GM12865 (cell line): Measurements from ENCODE around the gene STX2.
A peak's percentile ranks its signal among the peaks of the same experiment; 100 is the strongest.
"Not testable (repeated sequence)": the region's sequence is repeated elsewhere in the genome, so short reads cannot be mapped to it uniquely, and the experiment has no call there.

Experiments used
- DNase-seq: peaks from one replicate; pipeline ENCODE4 v3.0.0; 2010; ENCODE audit warnings: low read depth
- H3K4me3 ChIP-seq: 2 replicates; pipeline ENCODE4 v1.5.1; 2011; ENCODE audit warnings: mild to moderate bottlenecking, low read depth, low read length, control low read depth
- CTCF ChIP-seq: IDR thresholded peaks from 2 replicates; pipeline ENCODE4 v1.5.1; 2011; ENCODE audit warnings: low read length, control low read depth, low read depth, inconsistent platforms; ENCODE audit not compliant: insufficient read depth; ENCODE audit errors: missing control alignments

STX2 gene

DNA sequence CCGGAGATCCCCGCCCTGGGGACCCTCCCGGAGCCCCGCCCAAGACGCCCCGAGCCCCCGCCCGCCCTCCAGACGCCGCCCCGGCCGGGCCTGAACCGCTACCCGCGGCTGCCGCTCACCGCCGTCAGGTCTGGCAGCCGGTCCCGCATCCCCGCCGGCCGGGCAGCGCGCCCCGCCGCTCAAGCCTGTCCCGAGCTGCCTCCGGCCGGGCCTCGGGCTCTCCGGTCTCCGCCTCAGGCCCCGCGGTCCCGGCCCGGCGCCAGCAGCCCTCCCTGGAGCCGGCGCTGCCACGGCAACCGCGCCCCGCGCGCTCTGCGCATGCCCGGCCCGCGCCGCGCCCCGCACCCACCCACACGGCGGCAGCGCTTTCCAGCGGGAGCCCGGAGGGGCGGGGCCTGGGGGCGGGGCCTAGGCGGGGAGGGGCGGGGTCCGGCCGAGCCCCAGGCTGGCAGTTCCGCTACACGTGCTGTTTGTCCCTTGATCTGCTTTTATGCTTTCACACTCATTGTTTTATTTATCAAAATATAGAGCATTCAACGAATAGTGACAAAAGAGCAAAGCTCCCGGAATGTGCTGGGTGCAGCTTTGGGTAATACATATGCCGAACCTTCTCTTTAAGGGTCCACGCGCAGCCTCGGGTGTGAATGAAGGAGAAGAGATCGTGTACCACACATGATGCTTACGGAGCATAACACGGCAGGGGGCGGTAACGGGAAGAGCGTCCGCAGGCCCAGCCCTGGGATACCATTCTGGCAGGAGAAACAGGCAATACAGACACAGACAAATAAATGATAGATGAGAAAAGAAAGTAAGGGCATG is at the start of gene STX2:
Gene STX2, minus strand, starts transcription at position 300 of the 819 bp plus-strand sequence. Its CDS starts 151 bp downstream, at position 149.
- peak; percentile 85 for DNase-seq
- no peak for TF ChIP-seq CTCF
- H3K4me3 ChIP-seq = peak within 1 kb of the TSS; percentile 65

DNA sequence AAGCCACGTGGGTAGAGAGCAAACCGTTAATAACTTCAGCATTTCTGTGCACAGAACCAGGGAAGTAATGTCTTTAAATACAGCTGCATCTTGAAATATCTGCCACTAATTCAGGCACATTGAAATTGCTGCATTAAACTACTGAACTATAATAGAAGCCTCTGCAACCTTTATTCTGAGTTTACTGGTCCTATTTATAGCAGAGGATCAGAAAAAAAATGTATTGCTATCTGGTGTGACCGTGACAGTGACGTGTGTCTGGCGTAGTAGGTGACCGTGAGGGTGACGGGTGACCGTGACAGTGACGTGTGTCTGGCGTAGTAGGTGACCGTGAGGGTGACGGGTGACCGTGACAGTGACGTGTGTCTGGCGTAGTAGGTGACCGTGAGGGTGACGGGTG is 48.1 kb upstream of the STX2 start:
- H3K4me3 ChIP-seq, DNase-seq: not testable (repeated sequence)

- H3K4me3 ChIP-seq = no peak overlapping the region
- no peak for TF ChIP-seq CTCF
- no peak for DNase-seq
These were observed 42.5 kb upstream of the STX2 start for GRCh38 chr12:130881548-130881947.

DNA sequence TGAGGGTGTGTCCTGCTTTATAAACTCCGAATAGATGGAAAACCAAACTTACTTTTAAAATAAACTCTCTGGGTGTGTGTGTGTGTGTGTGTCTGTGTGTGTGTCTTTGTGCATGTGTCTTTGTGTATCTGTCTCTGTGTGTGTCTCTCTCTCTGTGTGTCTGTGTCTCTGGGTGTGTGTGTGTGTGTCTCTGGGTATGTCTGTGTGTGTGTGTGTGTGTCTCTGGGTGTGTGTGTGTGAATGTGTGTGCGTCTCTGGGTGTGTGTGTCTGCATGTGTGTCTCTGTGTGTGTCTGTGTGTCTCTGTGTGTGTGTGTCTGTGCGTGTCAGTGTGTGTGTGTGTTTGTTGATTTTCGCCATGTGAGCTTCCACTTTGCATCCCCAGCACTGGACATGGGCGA is 42.0 kb upstream of the STX2 start:
- no peak overlapping the region for H3K4me3 ChIP-seq
- no peak for DNase-seq
- no peak for TF ChIP-seq CTCF

GRCh38 chr12:130880411-130880885 is 41.4 kb upstream of the STX2 start:
- TF ChIP-seq CTCF = no peak
- peak; percentile 63 for DNase-seq
- peak overlapping the region; percentile 45 for H3K4me3 ChIP-seq

DNA sequence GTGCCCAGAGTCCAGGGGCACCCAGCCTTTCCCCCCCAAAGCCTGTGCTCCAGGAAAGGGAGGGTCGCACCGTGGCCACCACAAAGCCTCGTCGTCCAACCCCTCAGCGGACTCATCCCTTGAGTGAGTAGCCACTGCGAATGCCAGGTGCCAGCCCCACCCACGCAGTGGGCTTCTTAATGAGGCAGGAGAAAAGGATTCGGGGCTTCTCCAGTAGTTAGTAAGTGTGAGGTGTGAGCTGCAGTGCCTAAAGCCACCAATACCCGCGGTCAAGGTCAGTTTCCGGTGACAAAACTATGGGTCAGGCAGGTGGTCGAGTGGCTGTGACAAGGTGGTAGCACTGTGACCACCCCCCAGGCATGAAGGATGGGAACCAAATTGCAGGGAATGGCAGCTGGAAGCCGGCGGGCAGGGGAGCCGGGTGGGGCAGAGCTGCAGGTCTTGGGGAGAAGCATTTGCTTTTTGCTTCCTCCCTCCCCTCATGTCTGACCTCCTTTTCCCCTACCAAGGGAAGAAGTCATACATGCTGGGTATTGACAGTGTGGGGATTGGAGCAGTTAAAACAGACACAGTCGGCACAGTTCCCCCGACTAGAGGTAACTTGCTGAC is 40.8 kb upstream of the STX2 start:
- TF ChIP-seq CTCF = no peak
- peak; percentile 55 for DNase-seq
- peak overlapping the region; percentile 45 for H3K4me3 ChIP-seq

DNA sequence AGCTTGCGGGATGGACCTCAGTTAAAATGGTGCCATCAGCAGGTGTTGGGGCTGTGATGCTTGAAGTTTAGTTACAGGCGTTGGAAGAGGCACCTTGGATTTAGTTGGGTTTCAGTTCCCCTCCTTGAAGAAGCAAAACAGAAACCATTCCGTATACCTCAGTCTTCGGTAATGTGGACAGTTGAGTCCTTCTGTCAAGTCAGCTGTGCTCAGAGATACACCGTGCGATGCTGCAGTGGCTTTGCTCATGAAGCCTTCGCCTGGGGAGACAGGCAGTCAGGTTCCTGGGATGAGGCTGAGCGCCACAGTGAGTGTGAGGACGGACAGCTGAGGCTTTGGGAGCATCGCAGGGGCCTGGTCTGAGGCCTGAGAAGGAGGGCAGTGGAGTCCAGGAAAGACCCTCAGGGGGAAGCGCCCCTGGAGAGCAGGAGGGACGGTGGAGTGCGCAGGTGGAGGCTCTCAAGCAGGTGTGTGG is 40.2 kb upstream of the STX2 start:
- H3K4me3 ChIP-seq = peak overlapping the region; percentile 45
- peak; percentile 83 for DNase-seq
- TF ChIP-seq CTCF = no peak
